ENCODE results near the gene RHEX.
"Not testable (repeated sequence)": the region's sequence is repeated elsewhere in the genome, so short reads cannot be mapped to it uniquely, and the experiment has no call there.

The RHEX gene

GRCh38 chr1:206060844-206061243, 7.9 kb downstream of the RHEX start:
- no peak for DNase-seq

- no peak for DNase-seq
Observed at GRCh38 chr1:206062464-206062863, 9.5 kb downstream of the RHEX start.

GRCh38 chr1:206064001-206064400, 11.0 kb downstream of the RHEX start:
- DNase-seq = not testable (repeated sequence)

- not testable (repeated sequence) for DNase-seq
Observed at GRCh38 chr1:206064501-206064900, 11.5 kb downstream of the RHEX start.

- DNase-seq = no peak
Observed at GRCh38 chr1:206065547-206066145, 12.7 kb downstream of the RHEX start.

- no peak for DNase-seq
Observed at GRCh38 chr1:206066479-206067171, 13.7 kb downstream of the RHEX start.

GRCh38 chr1:206067486-206068227, 14.7 kb downstream of the RHEX start:
- no peak for DNase-seq

- no peak for DNase-seq
Observed at GRCh38 chr1:206068314-206068713, 15.3 kb downstream of the RHEX start.

- DNase-seq = no peak
Observed at GRCh38 chr1:206070627-206071304, 17.8 kb downstream of the RHEX start.

GRCh38 chr1:206074839-206075238, 21.9 kb downstream of the RHEX start:
- DNase-seq = no peak

- DNase-seq = peak; percentile 1
Observed at GRCh38 chr1:206075786-206076755, 23.1 kb downstream of the RHEX start.

GRCh38 chr1:206079135-206079534, 26.2 kb downstream of the RHEX start:
- no peak for DNase-seq

GRCh38 chr1:206080026-206080820, 27.2 kb downstream of the RHEX start:
- DNase-seq = no peak

GRCh38 chr1:206081856-206082255, 28.9 kb downstream of the RHEX start:
- DNase-seq = no peak

GRCh38 chr1:206082831-206083695, 30.1 kb downstream of the RHEX start:
- DNase-seq = no peak

- no peak for DNase-seq
Observed at GRCh38 chr1:206083750-206084149, 30.8 kb downstream of the RHEX start.

GRCh38 chr1:206087091-206087490, 34.1 kb downstream of the RHEX start:
- no peak for DNase-seq

GRCh38 chr1:206089341-206089740, 36.4 kb downstream of the RHEX start:
- DNase-seq = no peak

GRCh38 chr1:206094024-206094423, 41.1 kb downstream of the RHEX start:
- no peak for DNase-seq

GRCh38 chr1:206097381-206097780, 44.4 kb downstream of the RHEX start:
- no peak for DNase-seq
